ENCODE results near the gene ARHGEF4. TPM values are rescaled to one million over a fixed set of nuclear protein-coding genes. Genes with fewer than 3 reads are reported as not detected.
A peak's percentile ranks its signal among the peaks of the same experiment; 100 is the strongest.

ARHGEF4 gene
- total and polyA plus RNA-seq, 2 experiments from 2014 or later, result 4.6 to 16.6 TPM

GRCh38 chr2:131056932-131057287 lies 220.2 kb downstream of the ARHGEF4 start:
- Histone ChIP-seq H3K4me2 (no peak overlapping the region), H4K20me1 (replicated peaks; ENCODE audit: insufficient read depth) (peaks cover 73% of the 10 kb centered on the region), H3F3A (replicated peaks; ENCODE audit: low read depth) (no peaks in the 10 kb centered on the region), H3K79me2 (replicated peaks; ENCODE audit: insufficient read depth) (peaks cover 86% of the 10 kb centered on the region), H3K4me1 (ENCODE audit: insufficient read depth) (no peaks in the 10 kb centered on the region), H3K27me3 (ENCODE audit: insufficient read depth) (no peaks in the 10 kb centered on the region), H3K36me3 (ENCODE audit: insufficient read depth) (peaks cover 3% of the 10 kb centered on the region), H3K27ac (ENCODE audit: low read depth) (no peak overlapping the region), H3K4me3 (no peak overlapping the region), H2AFZ (no peak overlapping the region), H3K9me2 (ENCODE audit: insufficient read depth) (no peaks in the 10 kb centered on the region)
- H3K4me3 Mint-ChIP-seq, result no peak overlapping the region
- ATAC-seq (no peak), DNase-seq (ENCODE audit: low spot score) (no peak)
- H3K4me1 Mint-ChIP-seq, result peaks cover 7% of the 10 kb centered on the region
- TF ChIP-seq EZH2 (IDR thresholded peaks at IDR 0.05; ENCODE audit: low read depth, unreplicated experiment) (no peak), JUNB (IDR thresholded peaks at IDR 0.05; ENCODE audit: unreplicated experiment) (no peak), ZNF331 (CRISPR knock-in tag; IDR thresholded peaks at IDR 0.05; ENCODE audit: low read depth) (no peak), CREB1 (CRISPR knock-in tag; IDR thresholded peaks at IDR 0.05; ENCODE audit: low read depth) (no peak), POLR2AphosphoS5 (IDR thresholded peaks at IDR 0.05; ENCODE audit: low read depth) (no peak), ZNF114 (CRISPR knock-in tag; IDR thresholded peaks at IDR 0.05) (no peak), NANOG (IDR thresholded peaks at IDR 0.05; ENCODE audit: borderline replicate concordance) (no peak), CTCF (conservative IDR thresholded peaks at IDR 0.05; ENCODE audit: low read depth in 2 of 2) (no peak), STAT1 (IDR thresholded peaks at IDR 0.05; ENCODE audit: unreplicated experiment) (no peak), EZH2phosphoT487 (IDR thresholded peaks at IDR 0.05; ENCODE audit: unreplicated experiment) (no peak)
- TF ChIP-seq, protein P1, sequence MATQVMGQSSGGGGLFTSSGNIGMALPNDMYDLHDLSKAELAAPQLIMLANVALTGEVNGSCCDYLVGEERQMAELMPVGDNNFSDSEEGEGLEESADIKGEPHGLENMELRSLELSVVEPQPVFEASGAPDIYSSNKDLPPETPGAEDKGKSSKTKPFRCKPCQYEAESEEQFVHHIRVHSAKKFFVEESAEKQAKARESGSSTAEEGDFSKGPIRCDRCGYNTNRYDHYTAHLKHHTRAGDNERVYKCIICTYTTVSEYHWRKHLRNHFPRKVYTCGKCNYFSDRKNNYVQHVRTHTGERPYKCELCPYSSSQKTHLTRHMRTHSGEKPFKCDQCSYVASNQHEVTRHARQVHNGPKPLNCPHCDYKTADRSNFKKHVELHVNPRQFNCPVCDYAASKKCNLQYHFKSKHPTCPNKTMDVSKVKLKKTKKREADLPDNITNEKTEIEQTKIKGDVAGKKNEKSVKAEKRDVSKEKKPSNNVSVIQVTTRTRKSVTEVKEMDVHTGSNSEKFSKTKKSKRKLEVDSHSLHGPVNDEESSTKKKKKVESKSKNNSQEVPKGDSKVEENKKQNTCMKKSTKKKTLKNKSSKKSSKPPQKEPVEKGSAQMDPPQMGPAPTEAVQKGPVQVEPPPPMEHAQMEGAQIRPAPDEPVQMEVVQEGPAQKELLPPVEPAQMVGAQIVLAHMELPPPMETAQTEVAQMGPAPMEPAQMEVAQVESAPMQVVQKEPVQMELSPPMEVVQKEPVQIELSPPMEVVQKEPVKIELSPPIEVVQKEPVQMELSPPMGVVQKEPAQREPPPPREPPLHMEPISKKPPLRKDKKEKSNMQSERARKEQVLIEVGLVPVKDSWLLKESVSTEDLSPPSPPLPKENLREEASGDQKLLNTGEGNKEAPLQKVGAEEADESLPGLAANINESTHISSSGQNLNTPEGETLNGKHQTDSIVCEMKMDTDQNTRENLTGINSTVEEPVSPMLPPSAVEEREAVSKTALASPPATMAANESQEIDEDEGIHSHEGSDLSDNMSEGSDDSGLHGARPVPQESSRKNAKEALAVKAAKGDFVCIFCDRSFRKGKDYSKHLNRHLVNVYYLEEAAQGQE (IDR thresholded peaks at IDR 0.05; ENCODE audit: unreplicated experiment), result no peak
- TF ChIP-seq, protein P2, sequence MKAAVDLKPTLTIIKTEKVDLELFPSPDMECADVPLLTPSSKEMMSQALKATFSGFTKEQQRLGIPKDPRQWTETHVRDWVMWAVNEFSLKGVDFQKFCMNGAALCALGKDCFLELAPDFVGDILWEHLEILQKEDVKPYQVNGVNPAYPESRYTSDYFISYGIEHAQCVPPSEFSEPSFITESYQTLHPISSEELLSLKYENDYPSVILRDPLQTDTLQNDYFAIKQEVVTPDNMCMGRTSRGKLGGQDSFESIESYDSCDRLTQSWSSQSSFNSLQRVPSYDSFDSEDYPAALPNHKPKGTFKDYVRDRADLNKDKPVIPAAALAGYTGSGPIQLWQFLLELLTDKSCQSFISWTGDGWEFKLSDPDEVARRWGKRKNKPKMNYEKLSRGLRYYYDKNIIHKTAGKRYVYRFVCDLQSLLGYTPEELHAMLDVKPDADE (IDR thresholded peaks at IDR 0.05), result no peak
- TF ChIP-seq, protein P3, sequence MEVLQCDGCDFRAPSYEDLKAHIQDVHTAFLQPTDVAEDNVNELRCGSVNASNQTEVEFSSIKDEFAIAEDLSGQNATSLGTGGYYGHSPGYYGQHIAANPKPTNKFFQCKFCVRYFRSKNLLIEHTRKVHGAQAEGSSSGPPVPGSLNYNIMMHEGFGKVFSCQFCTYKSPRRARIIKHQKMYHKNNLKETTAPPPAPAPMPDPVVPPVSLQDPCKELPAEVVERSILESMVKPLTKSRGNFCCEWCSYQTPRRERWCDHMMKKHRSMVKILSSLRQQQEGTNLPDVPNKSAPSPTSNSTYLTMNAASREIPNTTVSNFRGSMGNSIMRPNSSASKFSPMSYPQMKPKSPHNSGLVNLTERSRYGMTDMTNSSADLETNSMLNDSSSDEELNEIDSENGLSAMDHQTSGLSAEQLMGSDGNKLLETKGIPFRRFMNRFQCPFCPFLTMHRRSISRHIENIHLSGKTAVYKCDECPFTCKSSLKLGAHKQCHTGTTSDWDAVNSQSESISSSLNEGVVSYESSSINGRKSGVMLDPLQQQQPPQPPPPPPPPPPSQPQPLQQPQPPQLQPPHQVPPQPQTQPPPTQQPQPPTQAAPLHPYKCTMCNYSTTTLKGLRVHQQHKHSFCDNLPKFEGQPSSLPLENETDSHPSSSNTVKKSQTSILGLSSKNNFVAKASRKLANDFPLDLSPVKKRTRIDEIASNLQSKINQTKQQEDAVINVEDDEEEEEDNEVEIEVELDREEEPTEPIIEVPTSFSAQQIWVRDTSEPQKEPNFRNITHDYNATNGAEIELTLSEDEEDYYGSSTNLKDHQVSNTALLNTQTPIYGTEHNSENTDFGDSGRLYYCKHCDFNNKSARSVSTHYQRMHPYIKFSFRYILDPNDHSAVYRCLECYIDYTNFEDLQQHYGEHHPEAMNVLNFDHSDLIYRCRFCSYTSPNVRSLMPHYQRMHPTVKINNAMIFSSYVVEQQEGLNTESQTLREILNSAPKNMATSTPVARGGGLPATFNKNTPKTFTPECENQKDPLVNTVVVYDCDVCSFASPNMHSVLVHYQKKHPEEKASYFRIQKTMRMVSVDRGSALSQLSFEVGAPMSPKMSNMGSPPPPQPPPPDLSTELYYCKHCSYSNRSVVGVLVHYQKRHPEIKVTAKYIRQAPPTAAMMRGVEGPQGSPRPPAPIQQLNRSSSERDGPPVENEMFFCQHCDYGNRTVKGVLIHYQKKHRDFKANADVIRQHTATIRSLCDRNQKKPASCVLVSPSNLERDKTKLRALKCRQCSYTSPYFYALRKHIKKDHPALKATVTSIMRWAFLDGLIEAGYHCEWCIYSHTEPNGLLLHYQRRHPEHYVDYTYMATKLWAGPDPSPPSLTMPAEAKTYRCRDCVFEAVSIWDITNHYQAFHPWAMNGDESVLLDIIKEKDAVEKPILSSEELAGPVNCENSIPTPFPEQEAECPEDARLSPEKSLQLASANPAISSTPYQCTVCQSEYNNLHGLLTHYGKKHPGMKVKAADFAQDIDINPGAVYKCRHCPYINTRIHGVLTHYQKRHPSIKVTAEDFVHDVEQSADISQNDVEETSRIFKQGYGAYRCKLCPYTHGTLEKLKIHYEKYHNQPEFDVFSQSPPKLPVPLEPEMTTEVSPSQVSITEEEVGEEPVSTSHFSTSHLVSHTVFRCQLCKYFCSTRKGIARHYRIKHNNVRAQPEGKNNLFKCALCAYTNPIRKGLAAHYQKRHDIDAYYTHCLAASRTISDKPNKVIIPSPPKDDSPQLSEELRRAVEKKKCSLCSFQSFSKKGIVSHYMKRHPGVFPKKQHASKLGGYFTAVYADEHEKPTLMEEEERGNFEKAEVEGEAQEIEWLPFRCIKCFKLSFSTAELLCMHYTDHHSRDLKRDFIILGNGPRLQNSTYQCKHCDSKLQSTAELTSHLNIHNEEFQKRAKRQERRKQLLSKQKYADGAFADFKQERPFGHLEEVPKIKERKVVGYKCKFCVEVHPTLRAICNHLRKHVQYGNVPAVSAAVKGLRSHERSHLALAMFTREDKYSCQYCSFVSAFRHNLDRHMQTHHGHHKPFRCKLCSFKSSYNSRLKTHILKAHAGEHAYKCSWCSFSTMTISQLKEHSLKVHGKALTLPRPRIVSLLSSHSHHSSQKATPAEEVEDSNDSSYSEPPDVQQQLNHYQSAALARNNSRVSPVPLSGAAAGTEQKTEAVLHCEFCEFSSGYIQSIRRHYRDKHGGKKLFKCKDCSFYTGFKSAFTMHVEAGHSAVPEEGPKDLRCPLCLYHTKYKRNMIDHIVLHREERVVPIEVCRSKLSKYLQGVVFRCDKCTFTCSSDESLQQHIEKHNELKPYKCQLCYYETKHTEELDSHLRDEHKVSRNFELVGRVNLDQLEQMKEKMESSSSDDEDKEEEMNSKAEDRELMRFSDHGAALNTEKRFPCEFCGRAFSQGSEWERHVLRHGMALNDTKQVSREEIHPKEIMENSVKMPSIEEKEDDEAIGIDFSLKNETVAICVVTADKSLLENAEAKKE (CRISPR knock-in tag; IDR thresholded peaks at IDR 0.05), result no peak
- H3K36me3 Mint-ChIP-seq (ENCODE audit: low read depth), result peaks cover 74% of the 10 kb centered on the region
- H3K27ac Mint-ChIP-seq, result peak overlapping the region; percentile 9; the same call in 1 of the 2 replicates
- no peaks in the 10 kb centered on the region for H3K9me3 Mint-ChIP-seq
- peaks cover 3% of the 10 kb centered on the region for H3K27me3 Mint-ChIP-seq (ENCODE audit: insufficient read depth, low read depth, poor library complexity)

Measured in GM23338 (cell line).